ENCODE measurements around the gene SLC18A2. TPM values are rescaled to one million over a fixed set of nuclear protein-coding genes. Genes with fewer than 3 reads are reported as not detected.

The SLC18A2 gene
- total RNA-seq, 1 experiment from 2014 or later, result not detected

- Histone ChIP-seq H3K9me3 (ENCODE audit: control insufficient read depth, insufficient read depth, low read depth, low read length) (no peaks in the 10 kb centered on the region), H3K27me3 (ENCODE audit: control insufficient read depth, insufficient read depth, low read length) (peaks cover 24% of the 10 kb centered on the region), H3K4me1 (ENCODE audit: control insufficient read depth, insufficient read depth, low read length) (no peaks in the 10 kb centered on the region), H3K36me3 (ENCODE audit: control insufficient read depth, insufficient read depth, low read length) (no peaks in the 10 kb centered on the region), H3K27ac (ENCODE audit: low read length) (no peak overlapping the region), H3K4me3 (ENCODE audit: low read depth in 2 of 2, low read length in 2 of 2) (no peak overlapping the region)
- CTCF ChIA-PET, result no interaction called here
- DNase-seq (ENCODE audit: low read depth, low spot score), result no peak
- TF ChIP-seq SIN3A (IDR thresholded peaks at IDR 0.05; ENCODE audit: borderline replicate concordance, insufficient read depth, low read depth, low read length) (no peak), TCF7L2 (IDR thresholded peaks at IDR 0.05; ENCODE audit: low read depth, low read length) (no peak), POLR2AphosphoS5 (IDR thresholded peaks at IDR 0.05; ENCODE audit: low read depth, low read length) (no peak), REST (IDR thresholded peaks at IDR 0.05; ENCODE audit: insufficient read depth in 1 of 2, low read depth in 2 of 2, low read length in 1 of 2) (no peak), CTCF (IDR thresholded peaks at IDR 0.05) (no peak)
- no TSS peak for BruUV-seq (replicated peaks)
- intact Hi-C loops (cut with micrococcal nuclease; ENCODE audit: unreplicated experiment), result no loop called here
- POLR2A ChIA-PET, result no interaction called here
- in situ Hi-C loops (cut with HindIII; ENCODE audit: low pct_unique_long_range_greater_than_20kb, low sequenced_read_pairs), result no loop called here
- no peak for ATAC-seq
Measured at GRCh38 chr10:117261501-117261900, 20.6 kb downstream of the SLC18A2 start.

GRCh38 chr10:117262291-117262902 is 21.5 kb downstream of the SLC18A2 start:
- Histone ChIP-seq H3K27ac (ENCODE audit: low read length) (no peak overlapping the region), H3K4me3 (ENCODE audit: low read depth in 2 of 2, low read length in 2 of 2) (no peak overlapping the region), H3K9me3 (ENCODE audit: control insufficient read depth, insufficient read depth, low read depth, low read length) (no peaks in the 10 kb centered on the region), H3K36me3 (ENCODE audit: control insufficient read depth, insufficient read depth, low read length) (no peaks in the 10 kb centered on the region), H3K4me1 (ENCODE audit: control insufficient read depth, insufficient read depth, low read length) (no peaks in the 10 kb centered on the region), H3K27me3 (ENCODE audit: control insufficient read depth, insufficient read depth, low read length) (peaks cover 22% of the 10 kb centered on the region)
- TF ChIP-seq POLR2AphosphoS5 (IDR thresholded peaks at IDR 0.05; ENCODE audit: low read depth, low read length), result no peak
- TF ChIP-seq TCF7L2 (IDR thresholded peaks at IDR 0.05; ENCODE audit: low read depth, low read length), result no peak
- no peak for TF ChIP-seq SIN3A (IDR thresholded peaks at IDR 0.05; ENCODE audit: borderline replicate concordance, insufficient read depth, low read depth, low read length)
- TF ChIP-seq CTCF (IDR thresholded peaks at IDR 0.05), result no peak
- TF ChIP-seq REST (IDR thresholded peaks at IDR 0.05; ENCODE audit: insufficient read depth in 1 of 2, low read depth in 2 of 2, low read length in 1 of 2), result no peak
- no TSS peak for BruUV-seq (replicated peaks)
- DNase-seq (ENCODE audit: low read depth, low spot score) (no peak), ATAC-seq (no peak)
- intact Hi-C loops (cut with micrococcal nuclease; ENCODE audit: unreplicated experiment), result no loop called here
- ChIA-PET POLR2A (no interaction called here), CTCF (no interaction called here)
- in situ Hi-C loops (cut with HindIII; ENCODE audit: low pct_unique_long_range_greater_than_20kb, low sequenced_read_pairs), result no loop called here
